PC-3 (cell line): ENCODE results near the gene SELPLG. TPM values are rescaled to one million over a fixed set of nuclear protein-coding genes. Genes with fewer than 3 reads are reported as not detected.

Source experiments
- ATAC-seq: fragments of 200-7000 bp; cut with Tn5 transposase; 2 replicates; pipeline ENCODE4 v1.9.1; 2020; ENCODE audit warnings: mild to moderate bottlenecking, moderate library complexity
- BruUV-seq: library from RNA; stranded (reverse); fragments of 400-500 nt; replicated peaks from 2 replicates; lab custom pipeline; 2021; lab: Mats Ljungman, UMichigan
- CTCF ChIA-PET: fragments of 300-600 bp; sonication (Branson Sonifier 250); formaldehyde crosslinking; loops from one replicate; lab custom pipeline; 2022; ENCODE audit warnings: antibody characterized with exemption; lab: Charles Lee
- POLR2A ChIA-PET: fragments of 300-600 bp; sonication (Branson Sonifier 250); formaldehyde crosslinking; loops from one replicate; lab custom pipeline; 2022; ENCODE audit warnings: antibody characterized with exemption; ENCODE audit not compliant: unreplicated experiment; lab: Charles Lee
- DNase-seq: peaks from one replicate; pipeline ENCODE4 v3.0.0-alpha.2; 2015
- H2AFZ ChIP-seq: fragments of 300-600 bp; sonication (generic); 2 replicates; pipeline ENCODE4 v1.6.0; 2016; ENCODE audit warnings: antibody characterized with exemption, low read length
- H3F3A ChIP-seq: fragments of 300-600 bp; sonication (generic); one replicate; pipeline ENCODE4 v1.6.0; 2017; ENCODE audit warnings: antibody characterized with exemption, low read length, control low read depth, mild to moderate bottlenecking; ENCODE audit not compliant: unreplicated experiment
- H3K27ac ChIP-seq: fragments of 300-600 bp; sonication (generic); 2 replicates; pipeline ENCODE4 v1.5.1; 2016; ENCODE audit warnings: mild to moderate bottlenecking, low read length
- H3K27me3 ChIP-seq: fragments of 300-600 bp; sonication (generic); 2 replicates; pipeline ENCODE4 v1.6.1; 2016; ENCODE audit warnings: low read length, mixed read lengths
- H3K36me3 ChIP-seq: fragments of 300-600 bp; sonication (generic); 2 replicates; pipeline ENCODE4 v1.6.1; 2016; ENCODE audit warnings: low read depth, mixed run types, low read length, mixed read lengths
- H3K4me1 ChIP-seq: fragments of 300-600 bp; sonication (generic); 2 replicates; pipeline ENCODE4 v1.5.1; 2016; ENCODE audit warnings: low read length; ENCODE audit not compliant: insufficient read depth
- H3K4me2 ChIP-seq: fragments of 300-600 bp; sonication (generic); 2 replicates; pipeline ENCODE4 v1.6.0; 2016; ENCODE audit warnings: low read length
- H3K4me3 ChIP-seq: fragments of 300-600 bp; sonication (generic); 2 replicates; pipeline ENCODE4 v1.5.1; 2016; ENCODE audit warnings: mild to moderate bottlenecking, low read length, mixed read lengths
- H3K79me2 ChIP-seq: fragments of 300-600 bp; sonication (generic); 2 replicates; pipeline ENCODE4 v1.6.1; 2017; ENCODE audit warnings: low read length, mixed read lengths
- H3K9ac ChIP-seq: fragments of 300-600 bp; sonication (generic); 2 replicates; pipeline ENCODE4 v1.6.0; 2016; ENCODE audit warnings: mild to moderate bottlenecking, low read length
- H3K9me2 ChIP-seq: fragments of 300-600 bp; sonication (generic); replicated peaks from 2 replicates; pipeline ENCODE4 v1.6.1; 2016; ENCODE audit warnings: mixed run types, low read length, mixed read lengths
- H3K9me3 ChIP-seq: fragments of 300-600 bp; sonication (generic); 2 replicates; pipeline ENCODE4 v1.6.1; 2016; ENCODE audit warnings: low read length, mixed read lengths
- H4K20me1 ChIP-seq: fragments of 300-600 bp; sonication (generic); 2 replicates; pipeline ENCODE4 v1.6.1; 2016; ENCODE audit warnings: low read length, mixed read lengths
- CTCF ChIP-seq: fragments of 300-600 bp; sonication (generic); conservative IDR thresholded peaks from 2 replicates; pipeline ENCODE4 v1.5.1; 2017; ENCODE audit warnings: antibody characterized with exemption, low read depth, mild to moderate bottlenecking, low read length
- EZH2 ChIP-seq: fragments of 300-600 bp; sonication (generic); IDR thresholded peaks from one replicate; pipeline ENCODE4 v1.6.1; 2017; ENCODE audit warnings: antibody characterized with exemption, mild to moderate bottlenecking, low read length; ENCODE audit not compliant: unreplicated experiment
- EZH2phosphoT487 ChIP-seq: fragments of 300-600 bp; sonication (generic); IDR thresholded peaks from 2 replicates; pipeline ENCODE4 v1.6.1; 2018; ENCODE audit warnings: mild to moderate bottlenecking, antibody characterized with exemption, low read length, borderline replicate concordance
- intact Hi-C: fragments of 100-400 bp; cut with micrococcal nuclease; formaldehyde crosslinking; loops from 2 replicates; pipeline ENCODE4 v1.9.0; 2023
- total RNA-seq: library from RNA; depleted of rRNA; stranded (reverse); fragments of >200 nt; gene quantifications from 2 replicates; pipeline ENCODE4 v1.2.3, GENCODE V29; 2014

Gene SELPLG
- total RNA-seq, 1 experiment from 2014 or later, result 0.73 TPM

GRCh38 chr12:108653922-108654321 lies 20.2 kb upstream of the SELPLG start:
- H3K36me3 ChIP-seq, result peaks cover 49% of the 10 kb centered on the region

GRCh38 chr12:108653082-108653516 lies 19.4 kb upstream of the SELPLG start:
- ATAC-seq (peak; percentile 50), DNase-seq (no peak)
- no peak overlapping the region for H2AFZ ChIP-seq
- peaks cover 10% of the 10 kb centered on the region for H3K4me1 ChIP-seq
- no TSS peak for BruUV-seq
- no peaks in the 10 kb centered on the region for H3K27me3 ChIP-seq
- H3F3A ChIP-seq, result peaks cover 5% of the 10 kb centered on the region
- ChIA-PET CTCF (no interaction called here), POLR2A (interaction anchor here (0.6 kb wide), 2 partner anchors 15 to 187 kb away, joined by 3 to 4 read pairs; no protein-coding TSS in a partner anchor)
- H3K27ac ChIP-seq, result no peak overlapping the region
- no peaks in the 10 kb centered on the region for H3K9me2 ChIP-seq
- no peak for TF ChIP-seq CTCF
- no peak for TF ChIP-seq EZH2
- no peak for TF ChIP-seq EZH2phosphoT487
- H3K9me3 ChIP-seq, result no peaks in the 10 kb centered on the region
- H3K4me2 ChIP-seq, result no peak overlapping the region
- H4K20me1 ChIP-seq, result no peaks in the 10 kb centered on the region
- intact Hi-C loops, result no loop called here
- no peak overlapping the region for H3K4me3 ChIP-seq
- H3K36me3 ChIP-seq, result peaks cover 50% of the 10 kb centered on the region
- H3K9ac ChIP-seq, result no peak overlapping the region
- H3K79me2 ChIP-seq, result no peaks in the 10 kb centered on the region

More at GRCh38 chr12:108653922-108654321, 20.2 kb upstream of the SELPLG start:
- intact Hi-C loops, result no loop called here
- BruUV-seq, result no TSS peak
- DNase-seq (no peak), ATAC-seq (no peak)
- ChIA-PET POLR2A (interaction anchor here (0.6 kb wide), 1 partner anchor 186 kb away, joined by 4 read pairs; no protein-coding TSS in a partner anchor), CTCF (no interaction called here)
- Histone ChIP-seq H3K4me3 (no peak overlapping the region), H3K4me2 (no peak overlapping the region), H3K9me3 (no peaks in the 10 kb centered on the region), H2AFZ (no peak overlapping the region), H3K27me3 (no peaks in the 10 kb centered on the region), H3K4me1 (peaks cover 10% of the 10 kb centered on the region), H3K9ac (no peak overlapping the region), H3K27ac (no peak overlapping the region), H4K20me1 (no peaks in the 10 kb centered on the region), H3K9me2 (no peaks in the 10 kb centered on the region), H3F3A (peaks cover 5% of the 10 kb centered on the region), H3K79me2 (no peaks in the 10 kb centered on the region)
- no peak for TF ChIP-seq CTCF
- no peak for TF ChIP-seq EZH2phosphoT487
- TF ChIP-seq EZH2, result no peak

- Histone ChIP-seq H3K27me3 (no peaks in the 10 kb centered on the region), H3K79me2 (no peaks in the 10 kb centered on the region), H2AFZ (no peak overlapping the region), H4K20me1 (no peaks in the 10 kb centered on the region), H3F3A (peaks cover 5% of the 10 kb centered on the region), H3K27ac (no peak overlapping the region), H3K4me2 (no peak overlapping the region), H3K36me3 (peaks cover 70% of the 10 kb centered on the region), H3K9ac (no peak overlapping the region), H3K4me1 (peaks cover 12% of the 10 kb centered on the region), H3K9me2 (no peaks in the 10 kb centered on the region), H3K9me3 (no peaks in the 10 kb centered on the region), H3K4me3 (no peak overlapping the region)
- ChIA-PET POLR2A (no interaction called here), CTCF (interaction anchor here (0.7 kb wide), 1 partner anchor 154 kb away, joined by 6 read pairs; no protein-coding TSS in a partner anchor)
- BruUV-seq, result no TSS peak
- no peak for TF ChIP-seq CTCF
- no peak for TF ChIP-seq EZH2
- no peak for TF ChIP-seq EZH2phosphoT487
- no peak for DNase-seq
- intact Hi-C loops, result no loop called here
- ATAC-seq, result no peak
Observed at GRCh38 chr12:108650083-108650482, 16.4 kb upstream of the SELPLG start.
